SK-N-MC (cell line): Measurements from ENCODE around the gene ARSI.

Source experiments
- EZH2 ChIP-seq: fragments of 200-600 bp; sonication (generic); IDR thresholded peaks from one replicate; pipeline ENCODE4 v1.6.1; 2017; ENCODE audit warnings: antibody characterized with exemption
- POLR2AphosphoS5 ChIP-seq: IDR thresholded peaks from 2 replicates; pipeline ENCODE4 v1.6.1; 2012; ENCODE audit warnings: mild to moderate bottlenecking, low read depth, low read length, borderline replicate concordance

DNA sequence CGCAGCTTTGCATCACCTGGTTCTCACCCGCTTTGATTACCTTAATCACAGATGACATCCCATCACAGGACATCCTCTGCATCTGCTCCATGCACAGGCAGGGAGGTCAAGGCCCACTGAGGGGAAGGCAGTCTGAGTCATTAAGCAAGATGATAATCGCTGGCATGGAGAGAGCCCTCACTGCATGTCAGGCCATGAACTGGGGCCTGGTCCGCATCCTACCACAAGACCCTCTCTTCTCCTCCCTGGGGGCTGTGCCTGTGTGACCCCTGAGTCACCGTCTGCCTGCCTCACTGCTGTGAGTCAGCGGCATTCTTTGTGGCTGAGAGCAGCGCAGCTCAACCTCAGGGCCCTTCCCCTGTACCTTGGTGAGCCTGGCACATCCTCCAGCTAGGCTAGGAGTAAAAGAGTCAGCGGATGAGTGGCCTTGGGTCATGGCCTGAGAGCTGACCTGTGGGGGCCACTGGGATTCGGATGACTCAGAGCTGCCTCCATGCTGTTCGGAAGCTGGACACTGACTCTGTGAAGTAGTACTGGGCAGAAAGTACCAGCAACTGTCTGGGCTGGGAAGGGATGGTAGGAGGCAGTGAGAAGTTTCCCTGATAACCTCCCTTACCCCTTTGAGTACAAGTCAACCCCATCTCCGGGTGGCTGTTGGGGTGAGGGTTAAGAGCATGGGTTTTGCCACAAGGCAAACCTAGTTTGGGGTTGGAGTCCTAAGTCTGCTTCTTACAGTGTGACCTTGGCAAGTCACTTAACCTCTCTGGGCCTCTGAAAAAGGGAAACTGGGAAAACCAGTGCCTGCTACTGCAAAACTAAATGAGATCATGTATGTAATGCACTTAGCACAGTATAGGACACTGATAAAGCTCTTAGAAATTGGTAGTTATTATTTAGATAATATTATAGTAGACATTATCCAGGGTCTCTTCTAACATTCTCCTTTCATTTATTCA is 14.6 kb upstream of the ARSI start:
- no peak for TF ChIP-seq EZH2
- no peak for TF ChIP-seq POLR2AphosphoS5
